Regular cardiac myocyte (primary cell): ENCODE results near the gene FBLN5. TPM values are rescaled to one million over a fixed set of nuclear protein-coding genes. Genes with fewer than 3 reads are reported as not detected.

Experiments used
- total RNA-seq: library from RNA; depleted of rRNA; stranded (reverse); fragments of >200 nt; gene quantifications from 2 replicates; pipeline ENCODE4 v1.2.3, GENCODE V29; 2014

The FBLN5 gene
- 3.8 and 17.8 TPM in 2 replicates for total RNA-seq

GRCh38 chr14:91947475-91948184, at the start of gene FBLN5:
TSS of gene FBLN5 (minus strand) at chr14:91947694. CDS start at chr14:91947229, 465 bp downstream.

GRCh38 chr14:91867316-91867988, 80.0 kb downstream of the FBLN5 start, which contains the start of gene TC2N:
TSS of gene TC2N (minus strand) at chr14:91867536. CDS start at chr14:91813769, 53,767 bp downstream.

Other genes with a start within 250 kb of the FBLN5 start
- gene CATSPERB, start 215.6 kb downstream of the FBLN5 start, total RNA-seq = under 0.01 TPM in 1 of 2 replicates, not detected in the other
- gene TC2N, start 80.2 kb downstream of the FBLN5 start, total RNA-seq = 0.19 and 0.56 TPM in 2 replicates
- 37.8 and 45.1 TPM in 2 replicates for gene TRIP11, start 92.4 kb upstream of the FBLN5 start, total RNA-seq
- 40.3 and 42.8 TPM in 2 replicates for gene ATXN3, start 158.9 kb upstream of the FBLN5 start, total RNA-seq
- 204 and 209 TPM in 2 replicates for gene NDUFB1, start 174.0 kb upstream of the FBLN5 start, total RNA-seq
- gene CPSF2, start 174.3 kb upstream of the FBLN5 start, total RNA-seq = 48.5 and 66.9 TPM in 2 replicates